IPS-18a (cell line): ENCODE measurements around the gene ZSCAN20.

Experiments used
- H3K27ac ChIP-seq: one replicate; pipeline ENCODE4 v1.5.1; 2013; ENCODE audit warnings: low read length
- H3K27me3 ChIP-seq: one replicate; pipeline ENCODE4 v1.6.1; 2013; ENCODE audit warnings: mild to moderate bottlenecking, low read length; ENCODE audit not compliant: control insufficient read depth, insufficient read depth
- H3K36me3 ChIP-seq: one replicate; pipeline ENCODE4 v1.6.1; 2013; ENCODE audit warnings: low read depth, low read length; ENCODE audit not compliant: control insufficient read depth
- H3K4me1 ChIP-seq: one replicate; pipeline ENCODE4 v1.6.1; 2013; ENCODE audit warnings: low read depth, low read length; ENCODE audit not compliant: control insufficient read depth
- H3K4me3 ChIP-seq: one replicate; pipeline ENCODE4 v1.5.1; 2013; ENCODE audit warnings: low read length
- H3K9ac ChIP-seq: one replicate; pipeline ENCODE4 v1.6.1; 2013; ENCODE audit warnings: mild to moderate bottlenecking, low read length, moderate library complexity
- H3K9me3 ChIP-seq: one replicate; pipeline ENCODE4 v1.6.1; 2013; ENCODE audit warnings: low read depth, low read length; ENCODE audit not compliant: control insufficient read depth

The ZSCAN20 gene

GRCh38 chr1:33468531-33468930, 3.9 kb upstream of the ZSCAN20 start:
- H3K4me3 ChIP-seq = no peak overlapping the region
- H3K9me3 ChIP-seq = no peaks in the 10 kb centered on the region
- no peaks in the 10 kb centered on the region for H3K27me3 ChIP-seq
- peaks cover 5% of the 10 kb centered on the region for H3K4me1 ChIP-seq
- H3K9ac ChIP-seq = no peak overlapping the region
- H3K27ac ChIP-seq = no peak overlapping the region
- no peaks in the 10 kb centered on the region for H3K36me3 ChIP-seq

GRCh38 chr1:33468967-33469366, 3.5 kb upstream of the ZSCAN20 start:
- Histone ChIP-seq H3K4me3 (no peak overlapping the region), H3K9me3 (no peaks in the 10 kb centered on the region), H3K27me3 (no peaks in the 10 kb centered on the region), H3K9ac (no peak overlapping the region), H3K4me1 (peaks cover 5% of the 10 kb centered on the region), H3K36me3 (no peaks in the 10 kb centered on the region), H3K27ac (no peak overlapping the region)

- Histone ChIP-seq H3K9me3 (no peaks in the 10 kb centered on the region), H3K27ac (no peak overlapping the region), H3K27me3 (no peaks in the 10 kb centered on the region), H3K36me3 (no peaks in the 10 kb centered on the region), H3K4me1 (peaks cover 5% of the 10 kb centered on the region), H3K9ac (no peak overlapping the region), H3K4me3 (no peak overlapping the region)
Observed at GRCh38 chr1:33469691-33470090, 2.8 kb upstream of the ZSCAN20 start.

- H3K36me3 ChIP-seq = no peaks in the 10 kb centered on the region
- H3K9ac ChIP-seq = no peak overlapping the region
- H3K9me3 ChIP-seq = no peaks in the 10 kb centered on the region
- no peaks in the 10 kb centered on the region for H3K27me3 ChIP-seq
- no peak overlapping the region for H3K4me3 ChIP-seq
- H3K27ac ChIP-seq = no peak overlapping the region
- peaks cover 5% of the 10 kb centered on the region for H3K4me1 ChIP-seq
Observed at GRCh38 chr1:33470495-33471012, 1.9 kb upstream of the ZSCAN20 start.

- H3K4me3 ChIP-seq = no peak overlapping the region
- no peak overlapping the region for H3K9ac ChIP-seq
- H3K4me1 ChIP-seq = peaks cover 5% of the 10 kb centered on the region
- no peak overlapping the region for H3K27ac ChIP-seq
- H3K36me3 ChIP-seq = no peaks in the 10 kb centered on the region
- H3K9me3 ChIP-seq = no peaks in the 10 kb centered on the region
- H3K27me3 ChIP-seq = no peaks in the 10 kb centered on the region
Observed at GRCh38 chr1:33471416-33471815, 1.0 kb upstream of the ZSCAN20 start.

GRCh38 chr1:33473900-33474299, 1.5 kb downstream of the ZSCAN20 start:
- Histone ChIP-seq H3K27me3 (no peaks in the 10 kb centered on the region), H3K4me3 (no peak overlapping the region), H3K36me3 (no peaks in the 10 kb centered on the region), H3K27ac (no peak overlapping the region), H3K9ac (no peak overlapping the region), H3K4me1 (peaks cover 5% of the 10 kb centered on the region), H3K9me3 (no peaks in the 10 kb centered on the region)

- H3K4me1 ChIP-seq = no peaks in the 10 kb centered on the region
- H3K36me3 ChIP-seq = peaks cover 5% of the 10 kb centered on the region
- H3K27me3 ChIP-seq = no peaks in the 10 kb centered on the region
- no peaks in the 10 kb centered on the region for H3K9me3 ChIP-seq
- no peak overlapping the region for H3K9ac ChIP-seq
- no peak overlapping the region for H3K27ac ChIP-seq
- no peak overlapping the region for H3K4me3 ChIP-seq
Observed at GRCh38 chr1:33477451-33477850, 5.0 kb downstream of the ZSCAN20 start.

- peaks cover 5% of the 10 kb centered on the region for H3K36me3 ChIP-seq
Observed at GRCh38 chr1:33482412-33482811, 10.0 kb downstream of the ZSCAN20 start.

GRCh38 chr1:33488624-33489023, 16.2 kb downstream of the ZSCAN20 start:
- Histone ChIP-seq H3K27ac (no peak overlapping the region), H3K4me1 (no peaks in the 10 kb centered on the region), H3K4me3 (no peak overlapping the region), H3K9me3 (peaks cover 3% of the 10 kb centered on the region), H3K27me3 (no peaks in the 10 kb centered on the region), H3K36me3 (peaks cover 9% of the 10 kb centered on the region), H3K9ac (no peak overlapping the region)

More at GRCh38 chr1:33482412-33482811, 10.0 kb downstream of the ZSCAN20 start:
- no peaks in the 10 kb centered on the region for H3K4me1 ChIP-seq
- H3K4me3 ChIP-seq = no peak overlapping the region
- no peaks in the 10 kb centered on the region for H3K27me3 ChIP-seq
- no peak overlapping the region for H3K9ac ChIP-seq
- H3K27ac ChIP-seq = no peak overlapping the region
- H3K9me3 ChIP-seq = no peaks in the 10 kb centered on the region

- Histone ChIP-seq H3K4me1 (no peaks in the 10 kb centered on the region), H3K9ac (no peak overlapping the region), H3K36me3 (peaks cover 14% of the 10 kb centered on the region), H3K27me3 (no peaks in the 10 kb centered on the region), H3K27ac (no peak overlapping the region), H3K4me3 (no peak overlapping the region), H3K9me3 (peaks cover 25% of the 10 kb centered on the region)
Observed at GRCh38 chr1:33494929-33495328, 22.5 kb downstream of the ZSCAN20 start.

GRCh38 chr1:33497410-33497809, 25.0 kb downstream of the ZSCAN20 start:
- H3K4me3 ChIP-seq = no peak overlapping the region
- peaks cover 25% of the 10 kb centered on the region for H3K9me3 ChIP-seq
- no peak overlapping the region for H3K9ac ChIP-seq
- H3K36me3 ChIP-seq = peaks cover 5% of the 10 kb centered on the region
- H3K27me3 ChIP-seq = no peaks in the 10 kb centered on the region
- no peaks in the 10 kb centered on the region for H3K4me1 ChIP-seq
- H3K27ac ChIP-seq = no peak overlapping the region

GRCh38 chr1:33500547-33500946, 28.1 kb downstream of the ZSCAN20 start:
- no peak overlapping the region for H3K9ac ChIP-seq
- H3K4me1 ChIP-seq = no peaks in the 10 kb centered on the region
- H3K36me3 ChIP-seq = no peaks in the 10 kb centered on the region
- H3K4me3 ChIP-seq = no peak overlapping the region
- peaks cover 3% of the 10 kb centered on the region for H3K9me3 ChIP-seq
- no peaks in the 10 kb centered on the region for H3K27me3 ChIP-seq
- no peak overlapping the region for H3K27ac ChIP-seq
